Measurements from ENCODE around the gene HMCES. TPM values are rescaled to one million over a fixed set of nuclear protein-coding genes. Genes with fewer than 3 reads are reported as not detected.

Gene HMCES
- total RNA-seq, 2 donors from 2014 or later = 45.0 to 53.7 TPM

- Histone ChIP-seq H3K4me3 (peak overlapping the region; percentile 27), H3K9me3 (no peaks in the 10 kb centered on the region), H3K4me1 (no peaks in the 10 kb centered on the region), H3K27ac (no peak overlapping the region), H3K9ac (ENCODE audit: low read depth in 2 of 2, low read length in 2 of 2) (peak overlapping the region in 1 of 2 donors; percentile 18), H3K27me3 (no peaks in the 10 kb centered on the region), H3K36me3 (no peaks in the 10 kb centered on the region)
- intact Hi-C loops (cut with DNase I) = no loop called here
- peak; percentile 43 for TF ChIP-seq CTCF (IDR thresholded peaks at IDR 0.05)
- peak; percentile 32 for DNase-seq
Observed at GRCh38 chr3:129343643-129344360, 65.1 kb downstream of the HMCES start.

GRCh38 chr3:129344540-129345220 is 66.0 kb downstream of the HMCES start:
- Histone ChIP-seq H3K4me1 (no peaks in the 10 kb centered on the region), H3K9ac (ENCODE audit: low read depth in 2 of 2, low read length in 2 of 2) (no peak overlapping the region), H3K4me3 (no peak overlapping the region), H3K27ac (no peak overlapping the region), H3K9me3 (no peaks in the 10 kb centered on the region), H3K27me3 (no peaks in the 10 kb centered on the region), H3K36me3 (no peaks in the 10 kb centered on the region)
- no peak for TF ChIP-seq CTCF (IDR thresholded peaks at IDR 0.05)
- no peak for DNase-seq
- intact Hi-C loops (cut with DNase I) = no loop called here

- intact Hi-C loops (cut with DNase I) = no loop called here
- Histone ChIP-seq H3K9me3 (no peaks in the 10 kb centered on the region), H3K9ac (ENCODE audit: low read depth in 2 of 2, low read length in 2 of 2) (no peak overlapping the region), H3K4me1 (no peaks in the 10 kb centered on the region), H3K4me3 (no peak overlapping the region), H3K27me3 (no peaks in the 10 kb centered on the region), H3K36me3 (no peaks in the 10 kb centered on the region), H3K27ac (no peak overlapping the region)
- no peak for DNase-seq
- no peak for TF ChIP-seq CTCF (IDR thresholded peaks at IDR 0.05)
Observed at GRCh38 chr3:129345281-129345680, 66.6 kb downstream of the HMCES start.

GRCh38 chr3:129345971-129346370 is 67.3 kb downstream of the HMCES start:
- Histone ChIP-seq H3K27me3 (no peaks in the 10 kb centered on the region), H3K4me1 (no peaks in the 10 kb centered on the region), H3K4me3 (no peak overlapping the region), H3K36me3 (no peaks in the 10 kb centered on the region), H3K27ac (no peak overlapping the region), H3K9me3 (no peaks in the 10 kb centered on the region), H3K9ac (ENCODE audit: low read depth in 2 of 2, low read length in 2 of 2) (no peak overlapping the region)
- no peak for DNase-seq
- no peak for TF ChIP-seq CTCF (IDR thresholded peaks at IDR 0.05)
- intact Hi-C loops (cut with DNase I) = no loop called here

GRCh38 chr3:129346695-129347457 is 68.2 kb downstream of the HMCES start:
- Histone ChIP-seq H3K4me3 (no peak overlapping the region), H3K36me3 (no peaks in the 10 kb centered on the region), H3K27me3 (no peaks in the 10 kb centered on the region), H3K27ac (no peak overlapping the region), H3K9me3 (no peaks in the 10 kb centered on the region), H3K9ac (ENCODE audit: low read depth in 2 of 2, low read length in 2 of 2) (no peak overlapping the region), H3K4me1 (no peaks in the 10 kb centered on the region)
- no peak for TF ChIP-seq CTCF (IDR thresholded peaks at IDR 0.05)
- intact Hi-C loops (cut with DNase I) = no loop called here
- no peak for DNase-seq

Data from colonic mucosa (tissue), 4 donors.